ENCODE data around the gene CSTF1.

CSTF1 gene

DNA sequence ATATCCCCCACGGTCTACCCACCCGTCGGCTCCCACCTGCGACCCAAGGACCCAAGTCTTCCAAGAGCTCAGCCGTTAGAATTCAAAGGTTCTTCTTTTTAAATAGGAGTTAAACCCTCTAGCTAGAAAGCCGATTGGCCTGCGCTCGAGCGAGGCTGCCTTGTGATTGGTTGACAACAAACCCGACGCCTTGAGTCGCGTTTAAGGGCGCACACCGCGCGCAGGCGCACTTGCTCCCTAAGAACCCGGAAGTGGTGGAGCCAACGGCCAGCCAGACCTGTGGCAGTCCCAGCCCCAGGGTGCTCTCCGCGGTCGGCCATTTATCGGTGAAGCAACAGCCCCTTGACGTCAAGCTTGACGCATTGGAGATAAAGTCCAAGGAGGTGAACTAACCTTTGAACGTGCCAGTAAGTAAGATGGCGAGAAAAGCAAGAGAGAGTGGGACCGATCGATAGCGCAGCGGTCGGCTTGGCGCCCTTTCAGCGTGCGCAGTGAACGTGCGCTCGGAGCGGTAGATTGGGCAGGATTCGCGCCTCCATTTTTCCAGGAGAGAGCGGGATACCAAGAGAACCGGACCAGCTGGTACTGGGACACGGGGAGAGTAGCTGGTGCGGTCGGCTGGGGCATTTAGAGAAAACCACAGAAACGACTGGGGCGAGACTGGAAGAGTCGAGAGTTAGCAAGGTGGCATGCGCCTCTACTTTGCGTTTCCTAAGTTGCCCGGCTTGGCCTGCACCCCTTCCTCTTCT is at the start of gene CSTF1, which contains the start of gene AURKA:
Gene CSTF1, plus strand, starts transcription at position 514 of the 749 bp plus-strand sequence. CDS start 2,908 bp downstream, outside the sequence.
Gene AURKA, minus strand, starts transcription at position 84 of the 749 bp plus-strand sequence. CDS start 4,018 bp downstream, outside the sequence.
- peak; percentile 99 for DNase-seq (ENCODE audit: low read depth)

DNA sequence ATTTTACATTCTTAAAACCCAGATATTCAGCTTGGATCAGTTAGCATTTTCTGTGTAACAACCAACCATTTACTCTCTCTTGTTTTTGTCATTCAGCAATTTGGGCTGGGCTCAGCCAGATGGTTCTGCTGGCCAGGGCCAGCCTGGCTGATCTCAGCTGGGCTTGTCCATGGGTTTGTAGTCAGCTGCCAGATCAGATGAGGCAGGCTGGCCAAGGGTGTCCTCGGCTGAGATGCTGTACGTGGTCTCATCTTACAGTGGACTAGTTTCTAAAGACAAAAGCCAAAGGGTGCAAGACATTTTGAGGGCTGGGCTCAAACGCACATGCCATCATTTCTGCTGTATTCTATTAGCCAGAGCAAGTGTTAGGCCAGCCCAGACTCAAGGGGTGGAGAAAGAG is 49.7 kb upstream of the CSTF1 start:
- DNase-seq (ENCODE audit: low read depth): no peak

DNA sequence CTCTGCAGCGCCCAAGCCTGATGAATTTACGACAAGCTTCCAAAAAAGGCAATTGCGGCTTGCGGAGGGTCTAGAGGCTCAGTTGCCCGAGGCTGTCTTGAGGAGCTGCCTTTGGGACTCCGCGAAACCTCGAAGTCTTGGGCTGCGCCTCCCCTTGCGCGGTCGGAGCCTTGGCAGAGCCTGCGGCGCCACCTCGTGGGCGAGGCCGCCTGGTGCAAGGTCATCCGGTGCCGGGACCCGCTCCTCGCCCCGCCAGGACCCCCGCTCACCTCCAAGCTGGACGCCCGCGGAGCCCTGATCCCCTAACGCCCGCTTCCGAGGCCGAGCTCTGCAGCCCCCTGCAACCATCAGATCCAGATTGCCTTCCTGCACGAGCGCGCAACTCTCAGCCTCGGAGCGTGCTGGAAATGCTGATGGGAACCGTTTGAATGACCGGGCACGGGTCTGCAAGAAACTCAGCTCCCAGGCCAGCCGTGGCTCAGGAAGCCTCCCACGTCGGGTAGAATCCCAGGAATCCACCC is 48.5 kb upstream of the CSTF1 start:
- no peak for DNase-seq (ENCODE audit: low read depth)

DNA sequence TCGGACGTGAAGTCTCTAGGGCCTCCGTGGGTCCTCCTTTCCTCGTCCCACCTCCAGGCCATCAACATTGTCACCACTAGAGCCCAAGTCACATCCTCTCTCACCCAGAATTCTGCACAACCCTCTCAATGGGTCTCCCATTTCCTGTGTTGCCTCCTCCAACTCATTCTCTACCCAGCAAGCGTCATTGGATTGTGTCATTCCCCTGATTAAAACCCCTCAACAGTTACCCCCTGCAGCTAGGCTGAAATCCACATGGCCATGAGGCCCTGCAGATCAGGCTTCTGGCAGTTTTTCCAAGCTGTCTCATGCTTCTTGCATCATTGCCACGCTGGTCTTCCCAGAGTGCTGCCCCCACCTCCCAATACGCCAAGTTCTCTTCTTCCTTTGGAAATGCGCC is 46.5 kb upstream of the CSTF1 start:
- DNase-seq (ENCODE audit: low read depth): no peak

DNA sequence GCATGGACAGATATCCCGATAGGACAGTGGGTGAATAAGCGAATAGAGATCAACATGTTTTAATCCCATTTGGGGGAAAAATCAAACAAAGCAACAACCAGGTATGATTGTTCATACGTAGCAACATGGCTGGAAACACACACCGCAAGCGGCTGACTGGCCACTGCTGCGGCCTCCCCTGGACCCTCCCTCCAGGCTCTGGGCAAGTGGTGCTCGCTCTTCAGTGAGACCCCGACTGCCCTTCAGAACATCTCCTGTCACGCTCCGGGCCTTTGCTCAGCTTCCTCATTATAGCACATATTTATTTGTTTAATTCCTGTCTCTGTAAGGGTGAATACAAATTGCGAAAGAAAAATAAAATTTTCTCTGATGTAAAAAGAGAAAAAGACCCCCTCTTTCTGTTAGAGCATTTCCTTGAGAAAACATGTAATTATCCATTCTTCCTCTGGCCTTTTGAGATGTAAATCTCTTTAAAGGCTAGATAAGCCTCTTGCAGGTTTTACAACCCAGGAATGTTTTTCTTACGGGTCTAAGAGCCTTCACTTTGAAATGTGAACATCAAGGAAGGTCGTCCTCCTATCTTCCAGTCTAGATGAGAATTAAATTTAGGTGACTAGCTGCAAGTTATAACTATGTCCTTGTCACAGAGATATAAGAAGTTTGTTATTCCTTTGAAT is 44.7 kb upstream of the CSTF1 start:
- DNase-seq (ENCODE audit: low read depth): no peak

DNA sequence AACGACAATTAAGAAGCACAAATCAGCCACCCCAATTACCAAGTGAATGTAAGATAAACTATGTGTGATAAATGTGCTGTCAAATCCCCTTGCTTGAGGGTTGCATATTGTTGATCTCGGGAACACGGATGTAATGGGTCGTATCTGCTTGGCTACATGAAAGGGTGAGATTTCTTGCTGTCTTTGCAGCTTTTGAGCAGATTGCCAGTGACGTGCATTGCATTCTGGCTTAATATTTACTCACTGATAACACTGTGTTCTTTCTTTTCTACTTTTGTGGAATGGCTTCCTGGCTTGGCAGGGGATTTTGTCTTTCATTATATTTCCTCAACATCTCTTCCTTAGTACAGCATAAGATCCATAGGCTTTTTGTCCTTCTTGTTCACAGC is 44.1 kb upstream of the CSTF1 start:
- DNase-seq (ENCODE audit: low read depth): no peak

DNA sequence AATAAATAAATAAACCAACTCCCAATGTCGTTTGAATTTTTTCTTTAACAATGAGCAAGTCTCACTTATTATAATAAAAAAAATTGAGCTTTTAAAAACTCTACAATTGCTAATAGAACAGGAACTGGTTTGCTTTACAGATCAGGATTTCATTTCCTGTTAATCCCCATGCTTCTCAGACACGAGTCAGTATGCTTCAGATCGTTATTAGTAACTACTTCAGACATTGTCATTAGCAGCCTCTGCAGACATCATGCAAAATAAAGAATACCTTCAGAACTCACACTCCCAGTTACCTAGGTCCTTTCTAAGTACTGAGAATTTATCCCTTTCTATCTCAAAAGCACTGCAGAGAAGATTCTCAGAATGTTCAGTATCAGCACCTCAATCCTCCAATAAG is 43.7 kb upstream of the CSTF1 start:
- DNase-seq (ENCODE audit: low read depth): no peak

DNA sequence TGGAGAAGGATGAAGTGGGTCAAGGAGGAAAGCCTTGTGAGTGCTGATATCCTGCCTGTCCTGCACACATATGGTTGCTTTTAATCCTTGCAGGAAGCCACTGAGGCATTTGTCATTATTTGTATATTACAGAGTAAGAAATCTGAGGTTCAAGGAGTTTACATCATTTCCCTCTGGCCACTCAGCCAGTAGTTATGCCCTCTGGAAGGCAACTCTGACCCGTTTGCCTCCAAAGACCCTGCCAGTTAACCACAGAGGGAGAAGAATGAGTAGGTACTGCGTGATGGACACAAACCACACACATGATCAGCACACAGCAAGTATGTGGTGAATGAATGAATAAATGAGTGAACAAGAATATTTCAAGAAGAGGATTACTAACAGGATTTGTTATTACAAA is 41.6 kb upstream of the CSTF1 start:
- peak; percentile 46 for DNase-seq (ENCODE audit: low read depth)

DNA sequence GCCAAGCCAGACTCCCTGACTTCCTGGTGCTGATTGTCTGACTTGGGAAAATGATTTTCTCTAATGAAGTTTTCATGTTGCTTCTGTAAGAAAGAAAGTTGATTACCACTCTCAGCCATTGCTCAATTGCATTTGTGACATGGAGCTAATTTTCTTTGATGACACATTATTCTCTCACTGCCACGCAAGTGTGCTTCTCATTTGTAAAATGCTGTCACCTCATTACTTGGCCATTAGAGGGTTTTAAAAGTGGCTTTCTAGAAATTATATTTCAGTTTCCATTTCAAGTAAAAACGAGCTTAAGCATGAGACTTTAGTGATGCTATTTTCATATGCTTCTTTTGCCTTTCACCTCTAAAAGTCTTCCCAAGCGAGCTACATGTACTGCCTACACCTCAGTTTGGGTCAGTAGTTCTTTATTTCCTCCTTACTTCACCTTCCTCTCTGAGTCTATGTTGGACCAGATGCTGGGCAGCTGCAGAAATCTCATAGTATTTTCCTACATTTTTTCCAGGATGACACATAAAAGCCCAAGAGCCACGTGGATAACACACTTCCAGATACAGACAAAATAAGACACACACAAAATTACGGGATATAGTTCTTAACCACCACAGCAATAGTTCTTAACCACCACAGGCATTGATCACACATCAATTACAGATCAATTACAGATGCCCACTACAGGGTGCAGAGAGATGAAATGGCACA is 39.9 kb upstream of the CSTF1 start:
- peak; percentile 11 for DNase-seq (ENCODE audit: low read depth)

DNA sequence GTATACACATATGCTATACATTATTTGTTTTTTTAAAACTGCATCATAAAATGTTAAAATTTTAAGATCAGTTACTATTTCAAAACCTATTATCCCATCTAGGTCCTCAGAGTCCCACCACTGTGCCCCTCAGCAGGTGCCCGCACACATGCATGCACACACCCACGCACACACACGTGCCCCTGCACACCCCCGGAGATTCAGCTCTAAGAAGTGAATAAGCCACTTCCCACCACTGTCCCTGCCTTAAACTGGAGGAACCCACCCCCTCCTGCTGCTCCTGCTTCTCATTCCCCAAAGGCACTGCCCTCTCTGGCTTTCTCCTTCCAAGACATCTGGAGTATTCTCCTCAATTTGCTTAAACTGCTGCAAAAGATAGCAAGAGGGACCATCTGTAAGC is 39.1 kb upstream of the CSTF1 start:
- no peak for DNase-seq (ENCODE audit: low read depth)

DNA sequence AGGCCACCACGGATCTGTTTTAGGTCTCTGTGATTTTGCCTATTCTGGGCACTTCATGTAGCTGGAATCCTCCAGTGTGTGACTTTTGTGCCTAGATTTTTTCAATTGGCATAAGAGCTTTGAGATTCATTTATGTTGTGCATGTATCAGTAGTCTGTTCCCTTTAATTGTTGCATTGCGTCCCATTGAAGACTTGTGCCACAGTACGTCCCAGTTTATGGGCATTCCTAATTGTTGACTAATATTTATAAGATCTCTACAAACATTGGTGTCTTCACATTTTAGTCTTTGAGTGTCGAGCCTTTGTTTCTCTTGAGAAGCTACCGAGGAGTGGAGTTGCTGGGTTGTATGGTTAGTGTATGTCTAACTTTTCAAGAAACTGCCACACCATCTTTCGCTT is 34.4 kb upstream of the CSTF1 start:
- peak; percentile 21 for DNase-seq (ENCODE audit: low read depth)

DNA sequence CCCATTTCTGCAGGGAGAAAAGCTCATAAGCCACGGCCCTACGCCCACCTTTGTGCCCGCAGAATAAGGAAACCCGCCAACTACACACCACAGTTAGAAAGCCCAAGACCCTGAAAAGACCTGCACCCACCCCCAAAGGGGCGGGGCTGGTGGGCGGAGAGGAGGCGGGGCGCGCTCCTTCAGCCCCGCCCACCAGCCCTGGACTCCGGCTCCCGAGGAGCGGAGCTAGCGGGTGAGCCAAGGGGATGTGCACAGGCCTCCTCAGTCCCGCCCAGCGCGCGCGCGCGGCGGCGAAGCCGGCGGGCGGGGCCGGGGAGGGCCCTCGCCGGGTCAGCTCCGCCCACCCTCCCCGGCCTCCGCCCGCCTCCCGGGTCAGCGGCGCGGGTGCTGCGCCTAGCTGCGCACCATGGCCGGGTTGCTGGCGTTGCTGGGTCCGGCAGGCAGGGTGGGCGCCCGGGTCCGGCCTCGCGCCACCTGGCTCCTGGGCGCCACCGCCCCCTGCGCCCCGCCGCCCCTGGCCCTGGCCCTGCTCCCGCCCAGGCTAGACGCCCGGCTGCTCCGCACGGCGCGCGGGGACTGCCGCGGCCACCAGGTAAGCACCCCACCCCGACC is 33.7 kb upstream of the CSTF1 start, which contains the start of gene FAM210B:
Gene FAM210B, plus strand, starts transcription at position 375 of the 612 bp plus-strand sequence. Its CDS starts 32 bp downstream, at position 407.
- DNase-seq (ENCODE audit: low read depth): peak; percentile 34

DNA sequence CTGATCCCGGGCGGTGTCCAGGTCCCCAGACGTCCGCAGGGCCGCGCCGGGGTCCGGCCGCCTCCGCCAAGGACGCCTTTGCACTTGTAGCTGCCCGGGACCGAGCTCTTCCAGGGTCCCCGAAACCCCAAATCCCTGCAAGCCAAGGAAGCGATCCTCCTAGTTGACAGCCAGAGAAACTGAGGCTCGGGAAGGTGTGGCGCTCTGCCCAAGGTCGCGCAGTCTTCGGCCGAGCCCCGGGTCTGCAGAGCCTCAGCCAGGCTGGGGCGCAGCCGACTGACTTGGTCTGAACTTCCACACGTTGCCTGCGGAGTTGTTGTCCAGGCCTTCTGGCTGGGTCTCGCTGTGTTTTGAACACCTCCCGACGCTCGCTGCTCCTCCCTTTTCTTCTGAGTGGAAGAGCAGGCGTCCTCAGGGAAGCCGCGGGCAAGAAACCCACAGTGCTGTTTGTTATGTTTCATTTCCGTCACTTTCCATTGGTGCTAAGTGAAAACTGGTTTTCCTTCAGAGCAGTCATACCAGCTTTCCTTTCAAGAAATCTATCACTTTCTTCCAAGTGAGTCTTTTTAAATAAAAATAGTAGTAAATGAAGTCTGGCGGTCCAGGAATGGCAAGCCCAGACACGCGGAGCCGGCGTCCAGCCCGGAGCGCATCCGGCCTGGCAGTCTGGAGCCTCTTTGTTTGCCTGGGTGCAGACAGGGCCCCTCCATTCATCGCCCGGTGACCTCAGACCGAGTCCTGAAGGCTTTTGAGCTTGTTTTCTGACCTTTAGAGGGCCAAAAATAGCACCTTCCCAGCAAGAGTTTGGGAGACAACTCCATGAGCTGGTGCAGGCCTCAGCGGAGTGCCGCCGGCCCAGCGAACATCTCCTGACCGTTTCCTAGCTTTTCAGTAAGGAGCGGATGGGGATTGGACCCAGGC is 33.0 kb upstream of the CSTF1 start:
- peak; percentile 29 for DNase-seq (ENCODE audit: low read depth)

DNA sequence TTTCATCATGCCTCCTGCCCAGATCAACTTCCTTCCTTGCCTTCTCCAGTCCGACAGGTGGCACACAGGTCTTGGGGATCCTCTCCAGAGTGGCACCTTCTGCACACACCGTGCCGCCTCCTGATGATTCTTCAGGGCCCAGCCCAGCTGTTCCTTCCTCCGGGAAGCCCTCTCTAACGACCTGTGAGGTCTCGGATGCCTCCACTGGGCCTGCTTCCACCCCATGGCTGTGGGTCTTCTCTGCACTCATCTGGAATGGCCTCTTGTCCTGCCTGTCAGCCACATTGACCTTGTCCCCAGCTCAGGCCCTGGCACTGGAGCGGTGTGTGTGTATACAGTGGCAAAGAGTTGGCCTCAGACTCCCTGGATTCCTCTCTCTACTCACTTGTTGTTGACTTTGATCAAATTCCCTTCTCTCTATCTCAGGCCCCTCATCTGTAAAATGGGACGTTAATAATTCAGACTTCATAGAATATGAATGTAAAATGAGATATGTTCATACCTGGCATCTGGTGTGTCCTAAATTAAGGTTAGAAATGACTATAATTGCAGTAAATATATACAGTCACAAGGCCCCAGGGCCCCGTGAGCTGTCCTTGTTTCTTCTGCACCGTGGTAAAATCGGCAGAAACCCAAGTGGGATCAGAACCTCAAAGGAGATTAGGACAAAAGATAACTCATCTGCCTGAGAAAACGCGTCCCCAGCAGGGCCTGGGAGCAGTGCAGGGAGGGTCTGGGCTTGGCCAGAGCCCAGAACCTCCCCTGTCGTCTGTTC is 32.1 kb upstream of the CSTF1 start:
- no peak for DNase-seq (ENCODE audit: low read depth)

DNA sequence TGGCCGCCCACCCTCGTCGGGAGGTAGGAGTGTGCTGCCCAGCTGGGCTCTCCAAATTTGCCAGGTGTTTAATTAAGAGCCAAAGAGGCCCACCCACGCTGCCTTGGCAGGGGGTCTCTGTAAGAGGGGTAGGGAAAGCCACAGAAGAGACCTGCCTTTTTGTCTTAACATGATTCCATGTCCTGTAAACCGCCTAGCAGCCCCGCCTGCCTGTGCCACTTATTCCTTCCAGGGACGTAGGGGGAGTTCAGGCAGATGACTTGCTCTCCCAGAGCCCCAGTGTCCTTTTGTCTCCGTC is 31.6 kb upstream of the CSTF1 start:
- no peak for DNase-seq (ENCODE audit: low read depth)

DNA sequence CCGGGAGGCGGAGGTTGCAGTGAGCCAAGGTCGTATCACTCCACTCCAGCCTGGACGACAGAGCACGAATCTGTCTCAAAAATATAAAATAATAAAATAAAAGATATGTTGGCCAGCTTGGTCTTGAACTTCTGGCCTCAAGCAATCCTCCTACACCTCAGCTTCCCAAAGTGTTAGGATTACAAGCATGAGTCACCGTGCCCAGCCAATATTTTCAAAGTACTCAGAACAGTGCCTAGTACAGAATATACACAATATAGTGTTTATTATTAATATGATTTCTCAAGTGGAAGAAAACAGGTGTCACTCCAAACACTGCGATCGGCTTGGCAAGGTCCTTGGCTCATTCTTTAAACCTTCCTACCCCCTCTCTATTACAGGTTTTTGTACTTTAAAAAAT is 30.5 kb upstream of the CSTF1 start:
- DNase-seq (ENCODE audit: low read depth): no peak

DNA sequence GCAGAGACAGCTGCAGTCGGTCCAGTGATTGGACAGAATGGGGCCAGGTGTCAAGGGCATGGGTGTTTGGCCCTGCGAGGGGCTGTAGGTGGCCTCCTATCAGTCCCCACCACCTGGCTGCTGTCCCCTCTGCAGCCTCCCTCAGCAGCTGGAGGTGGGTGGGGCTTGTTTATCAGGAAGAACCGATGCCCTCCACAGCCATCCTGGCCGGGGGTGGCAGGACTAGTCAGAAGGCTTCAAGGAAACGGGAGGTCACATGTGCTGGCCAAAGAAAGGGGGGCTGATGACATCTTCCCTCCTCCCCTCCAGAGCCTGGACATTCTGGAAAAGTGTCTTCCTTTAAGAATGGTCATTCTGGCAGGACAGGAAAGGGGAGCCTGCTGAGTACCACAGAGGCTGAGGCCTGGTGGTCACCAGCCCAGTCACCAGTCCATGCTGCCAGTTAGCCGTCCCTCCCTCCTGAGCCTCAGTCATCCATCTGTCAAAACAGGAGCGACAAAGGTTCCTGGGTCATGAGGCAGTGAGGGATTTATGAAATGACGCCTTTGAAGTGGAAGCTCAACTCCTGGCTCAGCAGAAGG is 29.5 kb upstream of the CSTF1 start:
- no peak for DNase-seq (ENCODE audit: low read depth)

DNA sequence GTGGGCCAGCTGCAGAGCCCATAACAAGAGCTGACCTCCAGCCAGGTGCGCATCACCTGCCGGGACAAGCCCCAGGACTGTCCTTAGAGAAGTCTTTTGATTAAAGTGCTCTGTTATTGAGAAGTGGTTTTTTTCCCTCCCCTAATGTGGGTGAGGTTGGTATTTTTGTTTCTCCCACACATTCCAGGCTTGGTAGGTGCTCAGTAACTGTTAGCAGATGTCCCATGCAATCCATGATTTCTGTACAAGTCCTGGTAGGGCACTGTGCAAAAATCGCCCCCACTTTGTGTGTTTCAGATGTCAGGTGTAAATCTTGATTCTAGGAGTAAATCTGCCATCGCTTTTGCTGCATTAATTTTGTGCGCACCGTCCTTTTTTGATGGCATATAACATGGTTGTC is 29.0 kb upstream of the CSTF1 start:
- no peak for DNase-seq (ENCODE audit: low read depth)

DNA sequence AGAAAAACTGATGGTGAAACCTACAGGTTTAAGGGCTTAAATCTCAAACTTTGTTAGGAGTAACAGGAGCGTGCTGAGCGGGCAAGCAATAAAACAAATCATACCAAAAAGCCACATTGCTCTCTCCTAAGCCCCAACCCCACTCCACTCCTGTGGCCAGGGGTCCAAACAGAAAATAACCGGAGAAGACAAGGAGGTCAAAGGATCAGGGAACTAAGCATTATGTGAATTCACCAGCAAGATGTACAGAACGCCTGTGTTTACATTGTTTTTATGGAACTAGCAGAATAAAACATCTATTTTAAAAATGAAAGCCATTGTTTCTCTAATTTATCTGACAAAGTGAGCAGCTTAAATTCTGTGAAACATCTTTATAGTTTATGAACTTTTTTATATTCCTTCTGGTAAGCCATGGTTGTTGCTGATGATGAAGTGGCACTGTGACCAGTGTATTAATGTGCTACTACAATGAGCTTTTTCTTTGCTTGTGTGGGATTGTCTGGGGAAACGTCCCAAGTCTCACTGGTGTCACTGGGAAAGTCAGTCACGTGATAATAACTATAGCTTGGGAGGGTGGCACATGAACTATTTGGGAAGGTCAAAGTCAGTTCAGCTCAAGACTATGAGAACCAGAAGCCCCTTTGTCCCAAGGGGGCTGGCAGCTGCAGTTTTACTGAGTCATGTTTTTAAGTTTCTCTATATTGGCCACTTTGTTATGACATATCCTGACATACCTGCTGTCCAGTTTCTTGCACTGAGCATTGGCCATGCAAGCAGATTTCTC is 23.9 kb upstream of the CSTF1 start:
- no peak for DNase-seq (ENCODE audit: low read depth)
